KOPT-K1 (cell line): ENCODE measurements around the gene CLASP1.
"Not testable (repeated sequence)": the region's sequence is repeated elsewhere in the genome, so short reads cannot be mapped to it uniquely, and the experiment has no call there.

Experiments used
- H3K27ac ChIP-seq: fragments of 200-600 bp; sonication (generic); 2 replicates; pipeline ENCODE4 v1.5.1; 2016; ENCODE audit warnings: antibody characterized with exemption, mild to moderate bottlenecking, low read depth, low read length; ENCODE audit not compliant: poor library complexity, severe bottlenecking
- H3K36me3 ChIP-seq: fragments of 200-600 bp; sonication (generic); 2 replicates; pipeline ENCODE4 v1.5.1; 2017; ENCODE audit warnings: antibody characterized with exemption, mild to moderate bottlenecking, low read length, moderate library complexity; ENCODE audit not compliant: insufficient read depth
- H3K9me3 ChIP-seq: fragments of 200-600 bp; sonication (generic); 2 replicates; pipeline ENCODE4 v1.5.1; 2017; ENCODE audit warnings: antibody characterized with exemption, low read length, mild to moderate bottlenecking; ENCODE audit not compliant: insufficient read depth, poor library complexity, severe bottlenecking

Gene CLASP1

DNA sequence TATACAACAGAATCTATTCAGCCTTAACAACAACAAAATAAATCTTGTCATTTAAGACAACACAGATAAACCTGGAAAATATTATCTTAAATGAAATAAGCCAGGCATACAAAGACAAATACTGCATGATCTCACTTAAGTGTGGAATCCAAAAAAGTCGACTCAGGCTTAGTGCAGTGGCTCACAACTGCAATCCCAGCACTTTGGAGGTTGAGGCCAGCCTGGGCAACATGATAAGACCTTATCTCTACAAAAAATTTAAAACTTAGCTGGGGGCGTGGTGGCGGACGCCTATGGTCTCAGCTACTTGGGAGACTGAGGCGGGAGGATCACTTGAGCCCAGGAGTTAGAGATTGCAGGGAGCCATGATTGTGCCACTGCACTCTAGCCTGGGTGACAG is 193.8 kb downstream of the CLASP1 start:
- Histone ChIP-seq H3K9me3 (no peaks in the 10 kb centered on the region), H3K36me3 (peaks cover 96% of the 10 kb centered on the region), H3K27ac (no peak overlapping the region)

DNA sequence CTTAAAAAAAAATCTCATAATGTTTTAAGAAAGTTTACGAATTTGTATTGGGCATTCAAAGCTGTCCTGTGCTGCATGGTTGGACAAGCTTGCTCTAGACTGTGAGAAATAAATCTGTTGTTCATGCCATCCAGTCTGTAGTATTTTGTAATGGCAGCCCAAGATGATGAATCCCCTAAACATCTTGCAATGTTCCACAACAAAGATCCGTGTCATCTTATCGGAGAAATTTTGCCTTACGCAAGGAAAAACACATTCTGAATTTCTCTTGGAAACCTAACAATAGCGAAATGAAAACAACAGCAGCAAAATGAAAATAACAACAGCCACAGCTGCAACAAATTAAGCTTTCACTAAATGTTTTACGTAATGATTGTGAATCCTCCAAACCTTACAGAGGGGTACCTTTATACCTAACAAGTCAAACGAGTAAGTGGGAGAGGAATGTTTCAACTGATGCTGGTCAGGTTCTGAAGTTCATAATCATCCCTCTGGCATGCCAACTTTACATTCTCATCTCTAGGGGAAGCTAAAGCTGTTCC is 194.6 kb downstream of the CLASP1 start:
- Histone ChIP-seq H3K36me3 (peaks cover 96% of the 10 kb centered on the region), H3K27ac (no peak overlapping the region)

DNA sequence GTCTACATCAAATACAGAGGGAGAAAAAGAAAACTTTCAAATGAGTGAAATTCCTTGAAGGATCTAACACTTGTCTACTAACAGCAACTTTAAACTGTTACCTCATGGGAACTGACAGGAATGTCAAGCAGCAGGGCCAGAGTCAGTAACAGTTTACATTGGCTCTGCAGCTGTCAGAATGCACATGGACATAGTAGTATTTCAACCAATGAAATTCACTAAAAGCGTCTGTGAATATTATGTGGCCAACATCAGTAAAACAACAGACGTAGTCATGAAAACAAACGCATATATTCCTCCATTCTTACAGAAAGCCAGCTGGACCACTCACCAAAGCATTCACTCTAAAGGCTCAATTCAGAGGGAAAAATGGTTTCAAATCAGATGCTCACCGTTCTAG is 197.9 kb downstream of the CLASP1 start:
- H3K36me3 ChIP-seq: peaks cover 97% of the 10 kb centered on the region
- no peak overlapping the region for H3K27ac ChIP-seq
- H3K9me3 ChIP-seq: no peaks in the 10 kb centered on the region

More for the DNA sequence above, 194.6 kb downstream of the CLASP1 start:
- no peaks in the 10 kb centered on the region for H3K9me3 ChIP-seq

DNA sequence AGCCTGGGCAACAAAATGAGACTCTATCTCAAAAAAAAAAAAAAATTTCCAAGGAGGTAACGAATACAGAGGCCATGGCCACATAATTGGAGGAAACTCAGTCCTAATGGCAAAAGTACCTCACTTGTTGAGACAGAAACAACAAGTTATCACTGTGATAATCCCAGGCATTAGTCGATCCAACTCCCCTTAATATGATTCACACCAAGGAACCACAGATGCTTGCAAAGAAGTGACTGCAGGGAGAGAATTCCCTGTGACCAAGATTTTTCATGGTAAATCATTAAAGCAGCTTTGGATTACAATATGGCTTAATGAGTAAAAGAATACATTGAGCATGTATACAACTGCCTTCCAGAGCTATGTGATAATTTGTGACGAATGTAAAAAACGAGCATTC is 199.0 kb downstream of the CLASP1 start:
- H3K27ac ChIP-seq: no peak overlapping the region
- peaks cover 98% of the 10 kb centered on the region for H3K36me3 ChIP-seq
- no peaks in the 10 kb centered on the region for H3K9me3 ChIP-seq

DNA sequence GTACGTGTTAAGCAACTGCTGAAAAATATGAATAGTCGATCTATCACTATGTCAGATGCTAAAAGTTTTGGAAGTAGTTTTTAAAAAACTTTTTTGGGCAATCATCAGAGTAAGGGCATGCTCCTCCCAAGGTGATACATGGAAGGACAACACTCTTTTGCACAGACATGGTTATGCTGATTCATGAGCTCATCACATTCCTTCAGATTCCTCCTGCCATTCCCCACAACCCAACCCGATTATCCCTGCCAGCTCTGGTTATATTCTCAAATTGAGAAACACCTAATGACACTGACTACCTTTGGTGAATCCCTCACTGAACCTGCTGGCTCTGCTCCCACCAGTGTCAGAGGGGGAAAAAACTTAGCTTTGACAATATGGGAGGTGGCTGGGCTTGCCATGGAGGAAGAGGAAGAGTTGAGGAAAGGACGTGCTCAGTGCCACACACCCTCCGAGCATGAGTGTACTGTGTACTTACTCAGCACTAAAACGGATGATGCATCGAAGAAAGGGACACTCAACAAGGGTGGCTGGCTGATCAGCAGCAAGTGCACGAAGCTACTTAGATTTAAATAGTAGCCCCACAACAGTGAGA is 202.5 kb downstream of the CLASP1 start:
- Histone ChIP-seq H3K9me3 (no peaks in the 10 kb centered on the region), H3K36me3 (peaks cover 90% of the 10 kb centered on the region), H3K27ac (no peak overlapping the region)

DNA sequence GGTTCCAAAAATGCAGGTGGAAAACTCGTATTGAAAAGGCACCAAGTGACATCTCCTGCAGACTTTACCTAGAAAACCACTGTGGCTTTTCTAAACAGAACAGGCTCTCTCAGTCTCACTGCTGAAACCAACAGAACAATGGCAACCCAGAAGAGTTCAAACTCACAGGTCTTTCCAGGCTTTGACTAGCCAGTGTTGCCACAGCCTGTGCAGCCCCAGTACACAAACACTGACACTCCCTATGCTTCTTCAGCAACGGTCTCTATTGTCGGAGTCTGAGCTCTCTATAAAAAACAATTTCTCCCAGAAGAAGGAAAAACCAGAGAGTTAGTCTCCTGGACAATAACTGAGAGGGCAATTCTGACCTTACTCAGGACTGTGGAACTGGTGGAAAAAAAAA is 206.4 kb downstream of the CLASP1 start:
- Histone ChIP-seq H3K9me3 (no peaks in the 10 kb centered on the region), H3K27ac (no peak overlapping the region), H3K36me3 (peaks cover 70% of the 10 kb centered on the region)

DNA sequence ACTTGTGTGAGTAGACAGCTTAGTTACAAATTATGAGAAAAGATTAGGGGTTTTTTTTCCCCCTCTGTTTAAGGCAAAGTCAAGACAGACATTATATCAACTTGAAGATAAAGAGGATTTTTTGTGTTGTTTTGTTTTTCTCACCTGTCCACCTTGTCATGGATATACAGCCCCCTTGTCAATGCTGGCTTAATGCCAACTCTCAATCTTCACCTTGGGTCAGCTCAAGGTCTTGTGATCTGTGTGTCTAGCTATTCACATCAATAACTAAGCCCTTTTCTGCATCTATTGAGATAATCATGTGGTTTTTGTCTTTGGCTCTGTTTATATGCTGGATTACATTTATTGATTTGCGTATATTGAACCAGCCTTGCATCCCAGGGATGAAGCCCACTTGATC is 211.0 kb downstream of the CLASP1 start:
- not testable (repeated sequence) for H3K9me3 ChIP-seq, H3K27ac ChIP-seq
- H3K36me3 ChIP-seq: peaks cover 45% of the 10 kb centered on the region

DNA sequence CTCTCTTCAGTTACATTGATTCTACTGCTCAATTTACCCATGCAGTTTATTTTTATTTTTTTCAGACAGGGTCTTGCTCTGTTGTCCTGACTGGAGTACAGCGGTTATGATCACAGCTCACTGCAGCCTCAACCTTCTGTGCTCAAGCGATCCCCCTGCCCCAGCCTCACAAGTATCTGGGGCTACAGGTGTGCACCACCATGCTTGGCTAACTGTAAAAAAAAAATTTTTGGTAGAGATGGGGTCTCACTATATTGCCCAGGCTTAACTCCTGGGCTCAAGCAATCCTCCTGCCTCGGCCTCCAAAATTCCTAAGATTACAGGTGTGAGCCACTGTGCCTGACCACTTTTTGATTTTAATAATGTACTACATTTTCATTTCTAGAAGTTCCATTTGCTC is 212.3 kb downstream of the CLASP1 start:
- Histone ChIP-seq H3K9me3 (no peaks in the 10 kb centered on the region), H3K27ac (no peak overlapping the region), H3K36me3 (peaks cover 39% of the 10 kb centered on the region)

DNA sequence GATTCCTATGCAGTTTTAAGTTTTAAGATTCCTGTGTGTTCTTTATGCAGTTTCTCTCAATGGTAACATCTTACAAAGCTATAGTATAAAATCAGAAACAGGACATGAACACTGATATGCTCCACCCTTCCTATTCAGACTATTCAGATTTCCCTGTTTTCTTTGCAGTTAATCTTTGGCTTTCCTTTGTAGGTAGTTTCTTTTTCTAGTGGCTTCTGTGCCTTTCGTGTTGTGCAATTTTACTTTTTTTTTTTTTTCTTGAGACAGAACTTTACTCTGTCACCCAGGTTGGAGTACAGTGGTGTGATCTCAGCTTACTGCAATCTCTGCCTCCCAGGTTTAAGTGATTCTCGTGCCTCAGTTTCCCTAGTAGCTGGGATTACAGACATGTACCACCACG is 213.5 kb downstream of the CLASP1 start:
- Histone ChIP-seq H3K27ac (no peak overlapping the region), H3K9me3 (no peaks in the 10 kb centered on the region), H3K36me3 (peaks cover 34% of the 10 kb centered on the region)

DNA sequence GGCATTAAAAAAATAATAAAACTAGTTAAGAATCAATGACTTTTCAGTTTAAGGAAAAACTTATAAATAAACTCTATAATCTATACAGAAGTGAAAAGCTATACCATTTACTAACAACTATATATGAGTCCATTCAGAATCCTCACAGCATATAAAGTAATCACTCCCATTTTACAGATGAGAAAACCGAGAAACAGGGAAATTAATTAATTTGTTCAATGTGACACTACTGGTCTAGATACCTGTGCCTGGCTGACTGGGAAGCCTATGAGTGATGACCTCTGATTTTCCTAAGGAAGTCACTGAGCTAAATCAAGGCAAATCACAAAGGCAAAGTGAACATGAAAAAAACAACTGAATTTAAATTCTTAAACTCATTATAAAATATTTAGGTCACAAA is 218.0 kb downstream of the CLASP1 start:
- no peaks in the 10 kb centered on the region for H3K9me3 ChIP-seq
- no peak overlapping the region for H3K27ac ChIP-seq
- H3K36me3 ChIP-seq: peaks cover 42% of the 10 kb centered on the region

DNA sequence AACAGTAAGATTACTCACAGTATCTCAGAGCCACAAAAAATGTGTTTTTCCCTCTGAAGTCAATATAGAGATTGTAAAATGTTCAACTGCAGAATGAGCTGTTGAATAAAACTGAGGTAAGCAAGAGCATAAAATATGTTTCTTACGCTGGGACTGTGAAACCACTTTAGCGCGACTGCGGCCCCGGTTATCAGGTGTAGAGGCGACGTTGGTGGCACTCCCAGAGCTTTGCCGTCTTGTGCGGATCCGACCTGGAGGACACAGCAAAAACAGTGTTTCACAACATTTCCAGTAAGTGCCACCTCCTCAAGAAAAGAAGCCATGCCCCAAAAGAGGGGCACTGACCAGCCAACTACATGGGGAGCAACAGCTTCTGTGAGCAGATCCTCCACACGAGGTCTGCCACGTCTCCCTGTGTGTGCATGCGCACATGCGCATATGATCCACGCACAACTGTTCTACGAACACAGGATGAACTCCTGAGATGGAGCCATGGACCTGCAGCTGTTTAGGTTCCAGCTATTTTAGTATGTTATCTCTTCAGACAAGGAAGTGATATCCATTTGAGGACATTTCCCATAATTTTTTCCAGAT is 219.2 kb downstream of the CLASP1 start:
- H3K36me3 ChIP-seq: peaks cover 48% of the 10 kb centered on the region
- H3K27ac ChIP-seq: no peak overlapping the region
- no peaks in the 10 kb centered on the region for H3K9me3 ChIP-seq

DNA sequence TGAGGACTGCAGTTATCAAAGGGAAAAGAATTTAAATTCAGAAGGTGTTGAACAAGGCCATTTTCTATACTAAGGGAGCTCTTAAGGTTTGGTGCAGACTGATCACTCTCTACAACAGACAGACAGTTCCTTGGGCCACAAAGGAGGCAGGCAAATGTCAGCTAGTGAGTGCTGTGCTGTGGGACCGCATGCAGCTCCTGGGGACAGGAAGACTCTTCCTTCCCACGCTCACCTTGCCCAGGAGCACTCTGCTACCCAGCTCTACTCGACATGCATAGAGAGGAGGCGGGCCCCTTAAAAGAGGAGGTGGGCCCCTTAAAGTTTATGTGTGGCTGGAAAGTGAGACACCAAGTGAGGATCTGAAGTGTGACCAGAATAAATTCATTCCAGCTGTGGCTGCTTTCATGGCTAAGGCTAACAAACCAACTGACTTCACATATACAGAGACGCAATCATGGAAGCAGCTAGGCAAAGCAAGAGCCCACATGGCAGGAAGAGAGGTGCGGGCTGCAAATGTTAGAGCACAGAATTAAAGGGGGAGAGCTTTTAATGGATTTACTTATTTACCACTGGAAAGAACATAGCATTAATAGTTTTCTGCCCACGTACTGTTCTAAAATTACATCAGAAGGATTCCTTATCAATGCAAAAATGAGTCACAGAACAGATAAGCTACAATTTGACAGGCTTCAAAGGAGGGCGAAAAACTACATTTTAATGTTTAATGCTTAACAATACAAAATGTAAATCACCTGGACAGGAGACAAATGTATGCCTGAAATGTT is 220.0 kb downstream of the CLASP1 start:
- H3K9me3 ChIP-seq: no peaks in the 10 kb centered on the region
- H3K36me3 ChIP-seq: peaks cover 55% of the 10 kb centered on the region
- H3K27ac ChIP-seq: no peak overlapping the region

DNA sequence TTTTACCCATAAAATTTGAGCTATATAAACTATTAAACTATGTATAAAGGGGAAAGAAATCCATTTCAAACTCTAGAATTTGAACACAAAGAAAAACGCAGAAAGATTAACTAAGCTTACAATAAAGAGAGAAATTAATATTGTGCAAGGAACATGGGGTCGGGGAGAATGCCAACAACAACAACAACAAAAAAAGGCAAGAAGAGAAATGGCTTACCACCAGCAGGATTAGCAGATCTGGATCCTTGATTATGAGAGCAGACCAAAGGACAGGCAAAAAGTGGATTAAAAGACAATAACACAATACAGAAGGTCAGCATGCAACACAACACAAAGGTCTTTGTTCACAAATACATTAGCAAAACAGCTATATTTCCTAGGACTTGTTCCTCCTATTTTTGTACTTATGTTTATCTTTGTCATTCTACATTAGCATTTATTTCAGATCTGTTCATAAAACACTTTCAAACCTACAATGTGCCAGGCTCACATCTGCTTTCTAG is 222.0 kb downstream of the CLASP1 start:
- peaks cover 65% of the 10 kb centered on the region for H3K36me3 ChIP-seq
- no peaks in the 10 kb centered on the region for H3K9me3 ChIP-seq
- H3K27ac ChIP-seq: no peak overlapping the region

DNA sequence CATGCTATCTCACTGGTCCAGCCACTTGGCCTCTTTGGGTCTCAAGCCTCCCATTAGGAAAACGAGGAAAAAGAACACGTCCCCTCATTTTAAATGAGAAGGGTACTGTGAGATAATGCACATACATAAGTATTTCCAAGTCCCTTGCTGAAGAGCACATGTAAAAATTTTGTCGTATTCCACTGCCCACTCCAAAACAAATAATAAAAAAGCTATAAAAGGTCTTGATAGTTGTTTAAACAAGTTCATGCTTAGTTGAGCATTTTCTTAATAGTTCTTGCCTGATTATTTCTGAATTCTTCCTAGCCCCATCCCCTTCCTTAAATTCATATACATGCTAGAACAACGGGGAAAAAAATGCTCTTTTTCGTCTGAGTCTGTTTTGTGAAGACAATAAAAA is 228.8 kb downstream of the CLASP1 start:
- peaks cover 84% of the 10 kb centered on the region for H3K36me3 ChIP-seq

DNA sequence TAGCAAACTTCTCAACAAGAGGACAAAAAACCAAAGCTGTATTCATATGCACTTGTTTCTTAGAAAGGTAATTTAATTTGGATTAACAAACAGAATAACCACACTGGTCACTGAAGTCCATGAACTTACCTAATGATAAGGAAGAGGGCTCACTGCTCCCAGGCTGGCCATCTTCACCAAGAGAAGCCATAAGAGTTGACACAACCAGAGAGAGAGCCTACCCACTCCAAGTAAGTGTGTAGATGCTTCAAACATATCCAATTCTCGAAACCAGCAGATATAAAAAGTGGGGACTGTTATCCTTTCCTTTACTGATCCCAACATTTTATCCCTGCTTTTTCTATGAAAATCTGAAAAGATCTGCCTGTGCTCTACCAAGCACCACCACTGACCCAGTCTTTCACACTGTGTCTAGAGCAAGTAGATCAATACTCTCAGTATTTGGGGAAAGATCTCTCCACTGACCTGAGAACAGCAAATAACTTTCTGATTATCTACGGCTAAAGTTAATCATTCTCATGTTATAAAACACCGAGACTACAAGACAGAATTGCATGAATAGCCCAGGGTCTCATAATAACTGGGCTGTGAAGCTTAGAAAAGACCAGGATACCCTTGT is 230.1 kb downstream of the CLASP1 start:
- Histone ChIP-seq H3K36me3 (peaks cover 86% of the 10 kb centered on the region), H3K9me3 (no peaks in the 10 kb centered on the region), H3K27ac (no peak overlapping the region)

More for the DNA sequence above, 228.8 kb downstream of the CLASP1 start:
- Histone ChIP-seq H3K27ac (no peak overlapping the region), H3K9me3 (no peaks in the 10 kb centered on the region)
